ENCODE measurements around the gene MSRB1. TPM values are rescaled to one million over a fixed set of nuclear protein-coding genes. Genes with fewer than 3 reads are reported as not detected.

Gene MSRB1
- total and polyA plus RNA-seq, 9 of the 15 experiments (the other 6 are each of a cell fraction or from before 2014, with no cell fraction given), result 5.4 to 33.7 (median 25.7) TPM

DNA sequence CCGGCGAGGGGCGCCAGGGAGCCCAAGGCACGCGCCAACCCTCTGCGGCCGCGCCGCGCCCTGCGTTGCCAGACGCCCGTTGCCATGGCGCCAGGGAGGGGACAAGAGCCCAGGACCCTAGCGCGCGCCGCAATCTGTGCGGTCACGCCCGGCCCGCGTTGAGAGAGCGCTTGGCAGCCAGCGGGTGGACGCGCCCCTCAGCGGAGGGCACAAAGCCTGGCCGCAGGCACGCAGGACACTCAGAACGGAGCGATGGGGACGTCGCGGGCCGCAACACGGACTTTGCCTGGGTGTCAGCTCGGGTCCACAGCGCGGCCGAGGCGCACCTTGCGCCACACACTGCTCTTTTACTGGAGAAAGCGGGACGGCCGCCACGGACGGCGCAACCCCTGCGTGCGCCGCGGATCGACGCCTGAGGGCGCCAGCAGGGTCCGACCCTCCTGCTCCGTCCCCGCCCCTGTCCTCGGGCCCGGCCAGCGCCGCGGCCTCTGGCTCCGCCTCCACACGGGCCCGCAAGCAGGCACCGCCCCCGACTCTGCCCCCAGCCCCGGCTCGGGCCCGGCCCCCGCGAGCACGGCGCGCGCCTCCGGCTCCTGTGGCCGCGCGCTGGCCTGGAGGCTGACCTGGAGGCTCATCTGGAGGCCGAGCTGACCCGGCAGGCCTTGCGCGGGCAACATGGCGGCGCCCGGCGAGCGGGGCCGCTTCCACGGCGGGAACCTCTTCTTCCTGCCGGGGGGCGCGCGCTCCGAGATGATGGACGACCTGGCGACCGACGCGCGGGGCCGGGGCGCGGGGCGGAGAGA lies 40.7 kb upstream of the MSRB1 start, which contains the start of gene GFER (continued):
- TF ChIP-seq ZZZ3 (IDR thresholded peaks at IDR 0.05), result no peak
- TF ChIP-seq MCM5 (IDR thresholded peaks at IDR 0.05; ENCODE audit: low read depth), result no peak
- TF ChIP-seq ARID3A (IDR thresholded peaks at IDR 0.05; ENCODE audit: borderline replicate concordance, low read depth, low read length), result peak; percentile 23; the same call in 1 of the 2 replicates
- TF ChIP-seq KDM1A (IDR thresholded peaks at IDR 0.05), result peak; percentile 77 to 84
- TF ChIP-seq PPARD (CRISPR knock-in tag; IDR thresholded peaks at IDR 0.05), result no peak
- TF ChIP-seq NCOR1 (IDR thresholded peaks at IDR 0.05), result no peak; the same call in 1 of the 2 replicates
- TF ChIP-seq MXI1 (IDR thresholded peaks at IDR 0.05; ENCODE audit: low read depth, low read length), result peak; percentile 80; the same call in 1 of the 2 replicates
- no peak for TF ChIP-seq ZNF436 (CRISPR knock-in tag; IDR thresholded peaks at IDR 0.05)
- no peak for TF ChIP-seq CBFA2T2 (conservative IDR thresholded peaks at IDR 0.05)
- peak; percentile 70 for TF ChIP-seq SAFB (IDR thresholded peaks at IDR 0.05; ENCODE audit: borderline replicate concordance, low read depth, low read length)
- no peak; the same call in 1 of the 2 replicates for TF ChIP-seq FOXP1 (CRISPR knock-in tag; IDR thresholded peaks at IDR 0.05)
- peak; percentile 59; the same call in 1 of the 2 replicates for TF ChIP-seq E2F3 (CRISPR knock-in tag; IDR thresholded peaks at IDR 0.05)
- TF ChIP-seq ZNF57 (CRISPR knock-in tag; IDR thresholded peaks at IDR 0.05), result no peak
- TF ChIP-seq ETV5 (CRISPR knock-in tag; IDR thresholded peaks at IDR 0.05; ENCODE audit: low read depth), result no peak
- no peak for TF ChIP-seq RBM14 (IDR thresholded peaks at IDR 0.05; ENCODE audit: borderline replicate concordance, insufficient read depth, low read depth, low read length)
- no peak for TF ChIP-seq ATF2 (CRISPR knock-in tag; IDR thresholded peaks at IDR 0.05)
- TF ChIP-seq ILF3 (IDR thresholded peaks at IDR 0.05; ENCODE audit: borderline replicate concordance), result peak; percentile 90; the same call in 1 of the 2 replicates
- no peak for TF ChIP-seq ZNF696 (CRISPR knock-in tag; conservative IDR thresholded peaks at IDR 0.05)
- TF ChIP-seq ZNF408 (CRISPR knock-in tag; IDR thresholded peaks at IDR 0.05; ENCODE audit: low read depth), result no peak
- no peak for TF ChIP-seq CREBBP (IDR thresholded peaks at IDR 0.05; ENCODE audit: low read depth, low read length)
- TF ChIP-seq CREB5 (CRISPR knock-in tag; IDR thresholded peaks at IDR 0.05), result no peak
- peak; percentile 87 for TF ChIP-seq NR2C2 (CRISPR knock-in tag; IDR thresholded peaks at IDR 0.05)
- TF ChIP-seq NR2C2 (tag; IDR thresholded peaks at IDR 0.05), result peak; percentile 99
- no peak for TF ChIP-seq PRPF4 (IDR thresholded peaks at IDR 0.05; ENCODE audit: insufficient read depth, low read depth, low read length, poor library complexity, severe bottlenecking)
- peak; percentile 54; the same call in 1 of the 2 replicates for TF ChIP-seq BMI1 (IDR thresholded peaks at IDR 0.05; ENCODE audit: low read length)
- TF ChIP-seq BHLHE40 (IDR thresholded peaks at IDR 0.05; ENCODE audit: low read length), result peak; percentile 78
